CD4-positive, CD25-positive, alpha-beta regulatory T cell (primary cell): ENCODE data around the gene PHACTR3. TPM values are rescaled to one million over a fixed set of nuclear protein-coding genes. Genes with fewer than 3 reads are reported as not detected.
"Not testable (repeated sequence)": the region's sequence is repeated elsewhere in the genome, so short reads cannot be mapped to it uniquely, and the experiment has no call there.

Experiments
- ATAC-seq, 2 donors: fragments of 150-1000 bp; cut with Tn5 transposase; one replicate each; pipeline ENCODE4 v1.10.0; 2021; ENCODE audit warnings: low read depth in 2 of 2, moderate number of reproducible peaks in 2 of 2, moderate library complexity in 1 of 2
- DNase-seq, 3 donors: peaks; one replicate each; pipeline versions ENCODE4 v3.0.0 to v3.0.0-alpha.2; 2012 to 2022; ENCODE audit warnings: mixed read lengths in 1 of 3
- H3K27ac ChIP-seq: one replicate; pipeline ENCODE4 v1.7.0; 2013; ENCODE audit warnings: mild to moderate bottlenecking, low read length; ENCODE audit not compliant: insufficient read depth, poor library complexity, severe bottlenecking
- H3K27me3 ChIP-seq: one replicate; pipeline ENCODE4 v1.7.0; 2013; ENCODE audit warnings: low read length; ENCODE audit not compliant: control insufficient read depth, insufficient read depth
- H3K36me3 ChIP-seq: one replicate; pipeline ENCODE4 v1.7.0; 2013; ENCODE audit warnings: mild to moderate bottlenecking, low read length, moderate library complexity; ENCODE audit not compliant: control insufficient read depth, insufficient read depth
- H3K4me1 ChIP-seq: 2 replicates; pipeline ENCODE4 v1.7.0; 2013; ENCODE audit warnings: mild to moderate bottlenecking, low read length; ENCODE audit not compliant: insufficient read depth, control insufficient read depth, poor library complexity, severe bottlenecking
- H3K4me3 ChIP-seq: one replicate; pipeline ENCODE4 v1.7.0; 2013; ENCODE audit warnings: low read depth, mild to moderate bottlenecking, low read length, moderate library complexity
- H3K9me3 ChIP-seq, 2 experiments: 1 replicate in 1 of 2; 2 replicates in 1 of 2; pipeline ENCODE4 v1.7.0; 2013; ENCODE audit warnings: low read length in 2 of 2, mild to moderate bottlenecking in 1 of 2, moderate library complexity in 1 of 2; ENCODE audit not compliant: control insufficient read depth in 2 of 2
- H3K27ac Mint-ChIP-seq, 3 donors: one replicate each; pipeline ENCODE4 v1.8.0; 2020 to 2022; ENCODE audit warnings: mild to moderate bottlenecking in 3 of 3, mixed read lengths in 3 of 3, moderate library complexity in 2 of 3
- H3K27me3 Mint-ChIP-seq: one replicate; pipeline ENCODE4 v1.8.0; 2022; ENCODE audit warnings: mild to moderate bottlenecking, mixed read lengths
- H3K36me3 Mint-ChIP-seq: one replicate; pipeline ENCODE4 v1.8.0; 2020; ENCODE audit warnings: mixed read lengths
- H3K4me1 Mint-ChIP-seq, 4 donors: one replicate each; pipeline ENCODE4 v1.8.0; 2020 to 2022; ENCODE audit warnings: mixed read lengths in 4 of 4, mild to moderate bottlenecking in 1 of 4
- H3K4me3 Mint-ChIP-seq, 4 donors: one replicate each; pipeline ENCODE4 v1.8.0; 2020 to 2022; ENCODE audit warnings: mild to moderate bottlenecking in 4 of 4, mixed read lengths in 4 of 4, moderate library complexity in 3 of 4
- H3K9me3 Mint-ChIP-seq, 7 donors: one replicate each; pipeline ENCODE4 v1.8.0; 2020 to 2022; ENCODE audit warnings: mixed read lengths in 7 of 7, mild to moderate bottlenecking in 3 of 7, moderate library complexity in 2 of 7
- polyA plus RNA-seq, 4 donors: library from polyadenylated mRNA; unstranded; fragments of 300-500 nt; fragmentation: Illumina TruSeq; gene quantifications; one replicate each; pipeline ENCODE4 v1.2.3, GENCODE V29; 2021
- total RNA-seq: library from RNA; stranded (reverse); gene quantifications from one replicate; pipeline ENCODE4 v1.2.3, GENCODE V29; 2022

PHACTR3 gene
- total and polyA plus RNA-seq, 5 donors from 2014 or later = not detected

- Mint-ChIP-seq H3K27me3 (no peaks in the 10 kb centered on the region), H3K4me1 (no peaks in the 10 kb centered on the region), H3K4me3 (no peak overlapping the region), H3K9me3 (no peaks in the 10 kb centered on the region), H3K27ac (no peak overlapping the region), H3K36me3 (no peaks in the 10 kb centered on the region)
- no peaks in the 10 kb centered on the region for H3K27me3 ChIP-seq
- H3K4me1 ChIP-seq = no peaks in the 10 kb centered on the region
- no peak overlapping the region for H3K4me3 ChIP-seq
- H3K9me3 ChIP-seq = no peaks in the 10 kb centered on the region
- no peaks in the 10 kb centered on the region for H3K36me3 ChIP-seq
- H3K27ac ChIP-seq = no peak overlapping the region
- ATAC-seq = no peak
- no peak for DNase-seq
Observed at GRCh38 chr20:59884494-59884893, 280.2 kb downstream of the PHACTR3 start.

- H3K4me3 Mint-ChIP-seq = no peak overlapping the region
- Histone ChIP-seq H3K27me3 (no peaks in the 10 kb centered on the region), H3K4me3 (no peak overlapping the region), H3K4me1 (no peaks in the 10 kb centered on the region), H3K36me3 (no peaks in the 10 kb centered on the region), H3K9me3 (no peaks in the 10 kb centered on the region), H3K27ac (no peak overlapping the region)
- ATAC-seq (no peak), DNase-seq (no peak)
- no peaks in the 10 kb centered on the region for H3K27me3 Mint-ChIP-seq
- peaks cover 0 to 3% (median 0%) of the 10 kb centered on the region in 4 donors for H3K4me1 Mint-ChIP-seq
- H3K9me3 Mint-ChIP-seq = no peaks in the 10 kb centered on the region
- no peak overlapping the region for H3K27ac Mint-ChIP-seq
- H3K36me3 Mint-ChIP-seq = no peaks in the 10 kb centered on the region
Observed at GRCh38 chr20:59888050-59888449, 283.7 kb downstream of the PHACTR3 start.

GRCh38 chr20:59890035-59890434 lies 285.7 kb downstream of the PHACTR3 start:
- not testable (repeated sequence) for H3K4me1 Mint-ChIP-seq, H3K27me3 Mint-ChIP-seq, H3K27ac Mint-ChIP-seq, H3K4me3 ChIP-seq, ATAC-seq, H3K27me3 ChIP-seq, H3K4me1 ChIP-seq, H3K36me3 Mint-ChIP-seq, H3K27ac ChIP-seq, H3K9me3 ChIP-seq, H3K4me3 Mint-ChIP-seq, H3K36me3 ChIP-seq, DNase-seq, H3K9me3 Mint-ChIP-seq

GRCh38 chr20:59891581-59891980 lies 287.2 kb downstream of the PHACTR3 start:
- Histone ChIP-seq H3K36me3 (no peaks in the 10 kb centered on the region), H3K4me3 (no peak overlapping the region), H3K27ac (no peak overlapping the region), H3K4me1 (no peaks in the 10 kb centered on the region), H3K9me3 (no peaks in the 10 kb centered on the region), H3K27me3 (no peaks in the 10 kb centered on the region)
- H3K27ac Mint-ChIP-seq = no peak overlapping the region
- DNase-seq = no peak
- H3K9me3 Mint-ChIP-seq = peaks cover 0 to 1% (median 0%) of the 10 kb centered on the region in 7 donors
- peaks cover 5% of the 10 kb centered on the region for H3K27me3 Mint-ChIP-seq
- no peak overlapping the region for H3K4me3 Mint-ChIP-seq
- H3K36me3 Mint-ChIP-seq = no peaks in the 10 kb centered on the region
- peaks cover 0 to 3% (median 0%) of the 10 kb centered on the region in 4 donors for H3K4me1 Mint-ChIP-seq
- no peak for ATAC-seq

- H3K4me3 Mint-ChIP-seq = no peak overlapping the region
- ATAC-seq (no peak), DNase-seq (no peak)
- H3K4me1 ChIP-seq = no peaks in the 10 kb centered on the region
- H3K27ac Mint-ChIP-seq = no peak overlapping the region
- peaks cover 0 to 1% (median 0%) of the 10 kb centered on the region in 7 donors for H3K9me3 Mint-ChIP-seq
- no peaks in the 10 kb centered on the region for H3K36me3 ChIP-seq
- H3K27me3 Mint-ChIP-seq = peaks cover 9% of the 10 kb centered on the region
- H3K9me3 ChIP-seq = no peaks in the 10 kb centered on the region
- H3K36me3 Mint-ChIP-seq = no peaks in the 10 kb centered on the region
- peaks cover 0 to 4% (median 0%) of the 10 kb centered on the region in 4 donors for H3K4me1 Mint-ChIP-seq
- H3K4me3 ChIP-seq = no peak overlapping the region
- H3K27ac ChIP-seq = no peak overlapping the region
- H3K27me3 ChIP-seq = no peaks in the 10 kb centered on the region
Observed at GRCh38 chr20:59895908-59896307, 291.6 kb downstream of the PHACTR3 start.
